ENCODE data around the gene JADE3. TPM values are rescaled to one million over a fixed set of nuclear protein-coding genes. Genes with fewer than 3 reads are reported as not detected.
A peak's percentile ranks its signal among the peaks of the same experiment; 100 is the strongest.

The JADE3 gene
- total RNA-seq, 2 donors from 2014 or later = 2.4 to 3.8 TPM

- H3K4me3 Mint-ChIP-seq = peak overlapping the region; percentile 74 to 84
- H3K27ac Mint-ChIP-seq = no peak overlapping the region
- peaks cover 12% of the 10 kb centered on the region for H3K4me1 Mint-ChIP-seq (ENCODE audit: low read depth)
- DNase-seq = peak; percentile 37 to 52
- H3K27me3 Mint-ChIP-seq (ENCODE audit: low read depth) = peaks cover 58% of the 10 kb centered on the region
- H3K36me3 Mint-ChIP-seq (ENCODE audit: insufficient read depth in 2 of 2) = peaks cover 0 to 2% of the 10 kb centered on the region in 2 donors
- no peaks in the 10 kb centered on the region for H3K9me3 Mint-ChIP-seq
- peak; percentile 67 to 73 for ATAC-seq (replicated peaks in 1 of 2)
Measured at GRCh38 chrX:46912603-46913491, 626 bp downstream of the JADE3 start.

- Mint-ChIP-seq H3K36me3 (ENCODE audit: insufficient read depth in 2 of 2) (peaks cover 0 to 2% of the 10 kb centered on the region in 2 donors), H3K4me1 (ENCODE audit: low read depth) (peaks cover 12% of the 10 kb centered on the region), H3K9me3 (no peaks in the 10 kb centered on the region), H3K27ac (no peak overlapping the region), H3K27me3 (ENCODE audit: low read depth) (peaks cover 53% of the 10 kb centered on the region), H3K4me3 (peak overlapping the region; percentile 74 to 84)
- DNase-seq = no peak
- no peak for ATAC-seq (replicated peaks in 1 of 2)
Measured at GRCh38 chrX:46913667-46914066, 1.4 kb downstream of the JADE3 start.

GRCh38 chrX:46916273-46916672 lies 4.1 kb downstream of the JADE3 start:
- no peak overlapping the region for H3K4me3 Mint-ChIP-seq
- ATAC-seq (replicated peaks in 1 of 2) (no peak), DNase-seq (no peak)
- H3K36me3 Mint-ChIP-seq (ENCODE audit: insufficient read depth in 2 of 2) = peaks cover 2 to 4% of the 10 kb centered on the region in 2 donors
- H3K4me1 Mint-ChIP-seq (ENCODE audit: low read depth) = peaks cover 12% of the 10 kb centered on the region
- H3K27me3 Mint-ChIP-seq (ENCODE audit: low read depth) = peaks cover 47% of the 10 kb centered on the region
- H3K9me3 Mint-ChIP-seq = peaks cover 0 to 4% of the 10 kb centered on the region in 2 donors
- no peak overlapping the region for H3K27ac Mint-ChIP-seq

- Mint-ChIP-seq H3K4me3 (no peak overlapping the region), H3K4me1 (ENCODE audit: low read depth) (peaks cover 12% of the 10 kb centered on the region), H3K27ac (no peak overlapping the region), H3K9me3 (peaks cover 0 to 4% of the 10 kb centered on the region in 2 donors), H3K27me3 (ENCODE audit: low read depth) (peaks cover 57% of the 10 kb centered on the region), H3K36me3 (ENCODE audit: insufficient read depth in 2 of 2) (peaks cover 2 to 4% of the 10 kb centered on the region in 2 donors)
- DNase-seq (no peak), ATAC-seq (replicated peaks in 1 of 2) (no peak)
Measured at GRCh38 chrX:46917622-46918021, 5.4 kb downstream of the JADE3 start.

- Mint-ChIP-seq H3K4me3 (no peak overlapping the region), H3K27me3 (ENCODE audit: low read depth) (peaks cover 57% of the 10 kb centered on the region), H3K36me3 (ENCODE audit: insufficient read depth in 2 of 2) (peaks cover 2 to 4% of the 10 kb centered on the region in 2 donors), H3K9me3 (peaks cover 0 to 4% of the 10 kb centered on the region in 2 donors), H3K27ac (no peak overlapping the region), H3K4me1 (ENCODE audit: low read depth) (peaks cover 12% of the 10 kb centered on the region)
- DNase-seq (no peak), ATAC-seq (replicated peaks in 1 of 2) (no peak)
Measured at GRCh38 chrX:46918434-46918833, 6.2 kb downstream of the JADE3 start.

GRCh38 chrX:46920235-46920634 lies 8.0 kb downstream of the JADE3 start:
- H3K4me1 Mint-ChIP-seq (ENCODE audit: low read depth) = no peaks in the 10 kb centered on the region
- peaks cover 2% of the 10 kb centered on the region in 2 donors for H3K36me3 Mint-ChIP-seq (ENCODE audit: insufficient read depth in 2 of 2)
- no peak overlapping the region for H3K27ac Mint-ChIP-seq
- no peak for ATAC-seq (replicated peaks in 1 of 2)
- no peak for DNase-seq
- H3K27me3 Mint-ChIP-seq (ENCODE audit: low read depth) = peaks cover 40% of the 10 kb centered on the region
- H3K9me3 Mint-ChIP-seq = peaks cover 0 to 4% of the 10 kb centered on the region in 2 donors
- no peak overlapping the region for H3K4me3 Mint-ChIP-seq

GRCh38 chrX:46922611-46923010 lies 10.4 kb downstream of the JADE3 start:
- no peak overlapping the region for H3K27ac Mint-ChIP-seq
- peaks cover 0 to 4% of the 10 kb centered on the region in 2 donors for H3K9me3 Mint-ChIP-seq
- peaks cover 25% of the 10 kb centered on the region for H3K27me3 Mint-ChIP-seq (ENCODE audit: low read depth)
- no peak overlapping the region for H3K4me3 Mint-ChIP-seq
- DNase-seq (no peak), ATAC-seq (replicated peaks in 1 of 2) (no peak)
- no peaks in the 10 kb centered on the region for H3K4me1 Mint-ChIP-seq (ENCODE audit: low read depth)
- H3K36me3 Mint-ChIP-seq (ENCODE audit: insufficient read depth in 2 of 2) = peaks cover 2% of the 10 kb centered on the region in 2 donors

GRCh38 chrX:46927718-46928117 lies 15.5 kb downstream of the JADE3 start:
- Mint-ChIP-seq H3K36me3 (ENCODE audit: insufficient read depth in 2 of 2) (no peaks in the 10 kb centered on the region), H3K27ac (no peak overlapping the region), H3K4me3 (no peak overlapping the region), H3K27me3 (ENCODE audit: low read depth) (peaks cover 31% of the 10 kb centered on the region), H3K9me3 (no peaks in the 10 kb centered on the region), H3K4me1 (ENCODE audit: low read depth) (no peaks in the 10 kb centered on the region)
- ATAC-seq (replicated peaks in 1 of 2) (no peak), DNase-seq (no peak)

- Mint-ChIP-seq H3K27ac (no peak overlapping the region), H3K9me3 (no peaks in the 10 kb centered on the region), H3K4me1 (ENCODE audit: low read depth) (no peaks in the 10 kb centered on the region), H3K36me3 (ENCODE audit: insufficient read depth in 2 of 2) (no peaks in the 10 kb centered on the region), H3K27me3 (ENCODE audit: low read depth) (peaks cover 31% of the 10 kb centered on the region), H3K4me3 (no peak overlapping the region)
- ATAC-seq (replicated peaks in 1 of 2) (no peak), DNase-seq (no peak)
Measured at GRCh38 chrX:46929439-46930261, 17.4 kb downstream of the JADE3 start.

- Mint-ChIP-seq H3K27me3 (ENCODE audit: low read depth) (peaks cover 23% of the 10 kb centered on the region), H3K36me3 (ENCODE audit: insufficient read depth in 2 of 2) (peaks cover 0 to 2% of the 10 kb centered on the region in 2 donors), H3K4me3 (no peak overlapping the region), H3K9me3 (peaks cover 0 to 3% of the 10 kb centered on the region in 2 donors), H3K27ac (no peak overlapping the region), H3K4me1 (ENCODE audit: low read depth) (no peaks in the 10 kb centered on the region)
- ATAC-seq (replicated peaks in 1 of 2) (no peak), DNase-seq (no peak)
Measured at GRCh38 chrX:46935295-46935694, 23.1 kb downstream of the JADE3 start.

GRCh38 chrX:46938589-46938988 lies 26.4 kb downstream of the JADE3 start:
- no peak overlapping the region for H3K27ac Mint-ChIP-seq
- H3K27me3 Mint-ChIP-seq (ENCODE audit: low read depth) = peaks cover 35% of the 10 kb centered on the region
- peaks cover 0 to 2% of the 10 kb centered on the region in 2 donors for H3K36me3 Mint-ChIP-seq (ENCODE audit: insufficient read depth in 2 of 2)
- H3K4me1 Mint-ChIP-seq (ENCODE audit: low read depth) = no peaks in the 10 kb centered on the region
- H3K4me3 Mint-ChIP-seq = no peak overlapping the region
- peaks cover 0 to 3% of the 10 kb centered on the region in 2 donors for H3K9me3 Mint-ChIP-seq
- ATAC-seq (replicated peaks in 1 of 2) = no peak
- DNase-seq = no peak

- Mint-ChIP-seq H3K4me1 (ENCODE audit: low read depth) (no peaks in the 10 kb centered on the region), H3K36me3 (ENCODE audit: insufficient read depth in 2 of 2) (peaks cover 0 to 2% of the 10 kb centered on the region in 2 donors), H3K27me3 (ENCODE audit: low read depth) (peaks cover 31% of the 10 kb centered on the region), H3K4me3 (no peak overlapping the region), H3K9me3 (peaks cover 0 to 3% of the 10 kb centered on the region in 2 donors), H3K27ac (no peak overlapping the region)
- no peak for DNase-seq
- no peak for ATAC-seq (replicated peaks in 1 of 2)
Measured at GRCh38 chrX:46941341-46941740, 29.1 kb downstream of the JADE3 start.

GRCh38 chrX:46953137-46953527 lies 40.9 kb downstream of the JADE3 start:
- H3K4me1 Mint-ChIP-seq (ENCODE audit: low read depth) = peaks cover 16% of the 10 kb centered on the region
- H3K27me3 Mint-ChIP-seq (ENCODE audit: low read depth) = peaks cover 39% of the 10 kb centered on the region
- DNase-seq (no peak), ATAC-seq (replicated peaks in 1 of 2) (peak; percentile 34 to 38)
- H3K27ac Mint-ChIP-seq = no peak overlapping the region
- no peaks in the 10 kb centered on the region for H3K9me3 Mint-ChIP-seq
- peak overlapping the region in 1 of 2 donors; percentile 39 for H3K4me3 Mint-ChIP-seq
- H3K36me3 Mint-ChIP-seq (ENCODE audit: insufficient read depth in 2 of 2) = no peaks in the 10 kb centered on the region
